Lower lobe of right lung (tissue), 2 donors: Measurements from ENCODE around the gene GSTA4. TPM values are rescaled to one million over a fixed set of nuclear protein-coding genes. Genes with fewer than 3 reads are reported as not detected.
"Not testable (repeated sequence)": the region's sequence is repeated elsewhere in the genome, so short reads cannot be mapped to it uniquely, and the experiment has no call there.

ENCODE experiments used
- ATAC-seq, 2 donors: fragments of 200-7000 bp; cut with Tn5 transposase; one replicate each; pipeline ENCODE4 v1.9.1; 2020 to 2022; ENCODE audit warnings: mild to moderate bottlenecking in 2 of 2, moderate library complexity in 2 of 2
- DNase-seq: peaks from one replicate; pipeline ENCODE4 v3.0.0-alpha.2; 2020
- H3K27ac ChIP-seq: fragments of 200-600 bp; one replicate; pipeline ENCODE4 v1.8.0; 2022
- H3K27me3 ChIP-seq: fragments of 200-600 bp; one replicate; pipeline ENCODE4 v1.8.0; 2022; ENCODE audit warnings: low read depth
- H3K36me3 ChIP-seq: fragments of 200-600 bp; one replicate; pipeline ENCODE4 v1.8.0; 2022; ENCODE audit warnings: mild to moderate bottlenecking
- H3K4me1 ChIP-seq: fragments of 200-600 bp; one replicate; pipeline ENCODE4 v1.8.0; 2022
- H3K4me3 ChIP-seq: fragments of 200-600 bp; one replicate; pipeline ENCODE4 v1.8.0; 2022; ENCODE audit warnings: mild to moderate bottlenecking
- H3K9me3 ChIP-seq: fragments of 200-600 bp; one replicate; pipeline ENCODE4 v1.8.0; 2022
- intact Hi-C: fragments of 100-400 bp; cut with DNase I; formaldehyde crosslinking; loops from one replicate; pipeline ENCODE4 v1.11.0; 2022
- total RNA-seq: library from RNA; stranded (reverse); fragmentation: NEBNext Ultra II Directional; extraction: Animal tissue kit (Norgen Biotek cat#: 25700); gene quantifications from one replicate; pipeline ENCODE4 v1.2.1, GENCODE V29; 2021
- TF ChIP-seq, protein P1 (sequence below): fragments of 200-600 bp; IDR thresholded peaks from one replicate; pipeline ENCODE4 v1.8.0; 2022; ENCODE audit warnings: antibody characterized with exemption, mild to moderate bottlenecking
- donor health status: DM: no; HTN: yes; CAD: no; lungs with severe emphysema.

GSTA4 gene
- total RNA-seq, 1 donor from 2014 or later = 63.4 TPM

DNA sequence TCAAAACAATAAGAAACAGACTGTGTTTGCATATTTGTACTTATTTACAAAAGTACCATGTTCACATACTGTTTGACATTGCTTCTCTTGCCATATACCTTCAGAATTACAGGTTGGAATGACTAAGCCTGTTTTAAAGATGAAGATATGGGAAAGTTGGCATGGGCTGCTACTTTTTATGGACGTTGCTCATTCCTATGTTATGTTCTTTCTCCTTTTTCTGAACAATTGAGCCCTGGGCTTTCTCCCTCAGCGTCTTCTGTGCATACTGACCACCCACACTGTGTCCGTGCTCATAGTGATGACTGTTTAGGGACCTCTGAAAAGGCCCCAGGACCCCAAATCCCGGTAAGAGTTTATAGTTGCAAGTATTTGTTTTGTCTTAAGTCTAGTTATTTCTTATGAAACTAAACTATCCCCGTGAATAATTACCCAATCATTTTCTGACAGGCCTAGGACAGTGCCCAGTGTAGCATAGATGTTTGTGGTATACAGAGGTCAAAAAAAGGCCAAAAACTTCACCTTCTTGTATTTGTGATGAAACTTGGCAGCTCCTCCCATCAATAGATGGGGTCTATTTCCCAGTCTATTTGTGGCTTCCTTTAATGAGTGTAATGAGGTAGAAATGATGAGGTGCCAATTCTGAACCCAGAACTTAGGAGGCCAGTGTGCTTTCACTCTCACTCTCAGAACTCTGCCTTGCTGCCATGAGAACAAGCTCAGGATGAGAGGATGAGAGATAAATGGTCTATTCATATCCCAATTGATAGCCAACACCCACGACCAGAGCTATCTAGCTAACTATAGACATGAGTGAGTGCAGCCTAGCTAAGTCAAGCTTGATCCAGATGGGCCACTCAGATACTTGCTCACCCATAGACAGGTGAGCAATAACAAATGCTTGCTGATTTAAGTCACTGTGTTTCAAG lies 40.9 kb downstream of the GSTA4 start:
- Histone ChIP-seq H3K36me3 (no peaks in the 10 kb centered on the region), H3K27me3 (no peaks in the 10 kb centered on the region), H3K4me3 (no peak overlapping the region), H3K4me1 (no peaks in the 10 kb centered on the region), H3K9me3 (no peaks in the 10 kb centered on the region), H3K27ac (no peak overlapping the region)
- no peak for ATAC-seq
- TF ChIP-seq, protein P1, sequence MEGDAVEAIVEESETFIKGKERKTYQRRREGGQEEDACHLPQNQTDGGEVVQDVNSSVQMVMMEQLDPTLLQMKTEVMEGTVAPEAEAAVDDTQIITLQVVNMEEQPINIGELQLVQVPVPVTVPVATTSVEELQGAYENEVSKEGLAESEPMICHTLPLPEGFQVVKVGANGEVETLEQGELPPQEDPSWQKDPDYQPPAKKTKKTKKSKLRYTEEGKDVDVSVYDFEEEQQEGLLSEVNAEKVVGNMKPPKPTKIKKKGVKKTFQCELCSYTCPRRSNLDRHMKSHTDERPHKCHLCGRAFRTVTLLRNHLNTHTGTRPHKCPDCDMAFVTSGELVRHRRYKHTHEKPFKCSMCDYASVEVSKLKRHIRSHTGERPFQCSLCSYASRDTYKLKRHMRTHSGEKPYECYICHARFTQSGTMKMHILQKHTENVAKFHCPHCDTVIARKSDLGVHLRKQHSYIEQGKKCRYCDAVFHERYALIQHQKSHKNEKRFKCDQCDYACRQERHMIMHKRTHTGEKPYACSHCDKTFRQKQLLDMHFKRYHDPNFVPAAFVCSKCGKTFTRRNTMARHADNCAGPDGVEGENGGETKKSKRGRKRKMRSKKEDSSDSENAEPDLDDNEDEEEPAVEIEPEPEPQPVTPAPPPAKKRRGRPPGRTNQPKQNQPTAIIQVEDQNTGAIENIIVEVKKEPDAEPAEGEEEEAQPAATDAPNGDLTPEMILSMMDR = no peak
- DNase-seq = no peak
- intact Hi-C loops = no loop called here

DNA sequence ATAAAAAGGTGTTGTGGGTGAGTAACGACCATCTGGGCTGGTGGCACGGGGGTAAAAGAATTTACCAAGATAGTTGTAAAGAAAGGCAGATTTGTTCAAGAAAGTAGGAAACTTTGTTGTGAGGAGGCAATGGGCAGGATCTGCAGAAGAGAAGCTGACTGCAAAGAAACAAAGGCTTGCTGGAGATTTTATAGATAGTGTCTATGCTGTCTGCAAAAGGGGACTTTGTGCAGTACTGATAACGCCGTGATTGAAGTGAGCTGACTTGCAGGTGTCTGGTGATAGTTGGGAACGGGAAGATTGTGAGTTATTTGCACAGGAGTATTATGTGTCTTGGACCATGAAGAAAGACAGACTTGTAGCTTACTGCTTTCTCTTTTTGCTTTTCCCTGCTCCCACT lies 48.8 kb downstream of the GSTA4 start:
- Histone ChIP-seq H3K4me1 (no peaks in the 10 kb centered on the region), H3K27ac (no peak overlapping the region), H3K4me3 (no peak overlapping the region), H3K36me3 (no peaks in the 10 kb centered on the region), H3K27me3 (no peaks in the 10 kb centered on the region), H3K9me3 (no peaks in the 10 kb centered on the region)
- ATAC-seq (no peak), DNase-seq (no peak)
- intact Hi-C loops = no loop called here
- TF ChIP-seq, protein P1 = no peak

DNA sequence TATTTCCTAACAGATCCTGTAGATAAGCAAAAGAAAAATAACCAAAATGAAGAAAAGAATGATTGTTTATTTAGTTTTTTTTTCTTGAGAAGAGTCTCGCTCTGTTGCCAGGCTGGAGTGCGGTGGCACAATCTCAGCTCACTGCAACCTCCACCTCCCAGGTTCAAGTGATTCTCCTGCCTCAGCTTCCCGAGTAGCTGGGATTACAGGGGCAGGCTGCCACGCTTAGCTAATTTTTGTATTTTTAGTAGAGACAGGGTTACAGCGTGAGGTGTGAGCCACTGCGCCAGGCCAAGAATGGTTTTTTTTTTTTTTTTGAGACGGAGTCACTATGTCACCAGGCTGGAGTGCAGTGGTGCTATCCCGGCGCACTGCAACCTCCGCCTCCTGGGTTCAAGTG lies 52.3 kb downstream of the GSTA4 start:
- H3K4me3 ChIP-seq, ATAC-seq, H3K27ac ChIP-seq, intact Hi-C loops, DNase-seq, H3K27me3 ChIP-seq, H3K36me3 ChIP-seq, H3K9me3 ChIP-seq, H3K4me1 ChIP-seq: not testable (repeated sequence)

DNA sequence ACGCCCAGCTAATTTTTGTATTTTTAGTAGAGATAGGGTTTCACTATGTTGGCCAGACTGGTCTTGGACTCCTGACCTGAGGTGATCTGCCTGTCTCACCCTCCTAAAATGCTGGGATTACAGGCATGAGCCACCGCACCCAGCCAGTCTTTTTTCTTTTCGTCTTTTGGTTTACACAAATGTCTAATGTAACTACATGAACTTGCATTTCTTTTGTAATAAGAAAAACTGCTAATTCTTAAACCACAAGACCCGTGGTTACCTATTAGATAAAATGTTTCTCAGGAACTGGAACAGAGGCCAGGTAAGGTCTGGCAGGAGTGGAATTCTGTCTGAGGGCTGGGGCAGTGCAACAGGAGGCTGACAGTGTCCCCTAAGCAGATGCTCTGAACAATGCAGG lies 52.9 kb downstream of the GSTA4 start:
- Histone ChIP-seq H3K4me1 (no peaks in the 10 kb centered on the region), H3K27me3 (no peaks in the 10 kb centered on the region), H3K36me3 (no peaks in the 10 kb centered on the region), H3K27ac (no peak overlapping the region), H3K9me3 (no peaks in the 10 kb centered on the region), H3K4me3 (no peak overlapping the region)
- intact Hi-C loops = no loop called here
- no peak for DNase-seq
- TF ChIP-seq, protein P1 = no peak
- ATAC-seq = no peak

DNA sequence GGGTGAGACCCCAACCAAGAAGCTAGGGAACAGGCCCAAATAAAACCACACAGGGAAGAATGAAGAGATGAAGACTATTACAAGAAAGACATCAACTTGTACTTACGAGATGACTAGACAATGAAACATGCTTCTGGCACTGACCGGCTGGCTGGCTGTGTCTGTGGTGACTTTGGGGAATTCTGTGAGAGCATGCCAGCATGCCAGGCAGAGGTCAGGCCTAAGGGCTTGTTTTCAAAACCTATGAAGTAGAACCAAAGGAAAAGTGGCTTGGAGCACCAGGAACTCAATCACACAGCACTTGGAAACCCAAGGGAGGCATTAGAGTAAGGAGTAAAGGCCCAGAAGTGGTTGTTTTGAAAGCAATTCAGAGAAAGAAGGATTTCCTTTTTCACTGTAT lies 57.2 kb downstream of the GSTA4 start:
- ATAC-seq = no peak
- no peaks in the 10 kb centered on the region for H3K4me1 ChIP-seq
- TF ChIP-seq, protein P1 = no peak

DNA sequence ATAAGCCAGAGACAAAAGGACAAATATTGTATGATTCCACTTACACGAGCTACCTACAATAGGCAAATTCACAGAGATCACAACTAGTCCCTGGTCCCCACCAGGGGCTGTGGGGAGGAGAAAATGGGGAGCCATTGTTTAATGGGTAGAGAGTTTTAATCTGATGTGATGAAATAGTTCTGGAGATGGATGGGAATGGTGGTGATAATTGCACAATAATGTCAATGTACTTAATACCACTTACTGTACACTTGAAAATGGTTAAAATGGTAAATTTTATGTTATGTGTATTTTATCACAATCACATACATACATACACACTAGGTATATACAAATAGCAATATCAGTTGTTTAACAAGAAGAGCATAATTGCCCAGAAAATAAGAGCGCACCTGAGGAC lies 61.3 kb downstream of the GSTA4 start:
- TF ChIP-seq, protein P1 = no peak
- no peaks in the 10 kb centered on the region for H3K4me1 ChIP-seq
- H3K9me3 ChIP-seq = no peaks in the 10 kb centered on the region
- H3K4me3 ChIP-seq = no peak overlapping the region
- DNase-seq (no peak), ATAC-seq (no peak)
- no peak overlapping the region for H3K27ac ChIP-seq
- intact Hi-C loops = no loop called here
- no peaks in the 10 kb centered on the region for H3K27me3 ChIP-seq
- no peaks in the 10 kb centered on the region for H3K36me3 ChIP-seq

More for the DNA sequence above, 57.2 kb downstream of the GSTA4 start:
- no peak for DNase-seq
- Histone ChIP-seq H3K36me3 (no peaks in the 10 kb centered on the region), H3K27me3 (no peaks in the 10 kb centered on the region), H3K9me3 (no peaks in the 10 kb centered on the region), H3K27ac (no peak overlapping the region), H3K4me3 (no peak overlapping the region)
- intact Hi-C loops = no loop called here
